RWPE1 (cell line): ENCODE measurements around the gene UBXN6.

Source experiments
- CTCF ChIA-PET: fragments of 350-600 bp; sonication (Branson Sonifier 250); formaldehyde crosslinking; extraction: SDS; loops from one replicate; lab custom pipeline; 2021; lab: Yijun Ruan, JAX
- POLR2A ChIA-PET: fragments of 400-600 bp; formaldehyde crosslinking; extraction: SDS; loops from one replicate; lab custom pipeline; 2020; ENCODE audit warnings: antibody characterized with exemption; ENCODE audit not compliant: low non-redundant PET; lab: Yijun Ruan, JAX
- DNase-seq: peaks from one replicate; pipeline ENCODE4 v3.0.0; 2012; ENCODE audit warnings: low spot score
- H3K27ac ChIP-seq: fragments of 450-650 bp; 2 replicates; pipeline ENCODE4 v1.5.1; 2017
- CTCF ChIP-seq: fragments of 450-650 bp; conservative IDR thresholded peaks from 2 replicates; pipeline ENCODE4 v1.5.1; 2017; ENCODE audit warnings: low read depth, mild to moderate bottlenecking

UBXN6 gene

DNA sequence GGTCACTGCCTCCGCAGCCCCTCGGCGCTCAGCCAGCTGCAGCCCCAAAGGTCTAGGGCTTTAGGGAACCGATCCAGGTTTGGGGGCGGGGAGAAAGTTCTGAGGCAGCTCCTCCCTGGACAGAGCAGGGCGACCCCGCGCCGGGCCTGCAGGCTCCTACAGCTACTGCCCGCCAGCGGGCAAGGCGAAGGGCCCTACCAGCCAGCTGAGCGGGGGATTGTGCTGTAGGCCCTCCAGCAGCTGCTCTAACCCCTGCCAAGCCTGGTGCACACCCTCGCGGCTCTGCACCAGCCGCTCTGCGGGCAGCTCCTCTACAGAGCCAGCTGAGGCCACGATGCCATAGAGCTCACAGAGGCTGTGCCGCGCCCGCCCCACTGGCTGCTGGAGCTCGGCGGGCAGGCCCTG is 46.7 kb upstream of the UBXN6 start:
- H3K27ac ChIP-seq: peak overlapping the region; percentile 40
- POLR2A ChIA-PET: no interaction called here
- CTCF ChIA-PET: interaction anchor here (1.0 to 1.1 kb wide), 2 partner anchors 9 to 25 kb away, joined by 3 to 4 read pairs; no protein-coding TSS in a partner anchor
- TF ChIP-seq CTCF: no peak
- DNase-seq: no peak

DNA sequence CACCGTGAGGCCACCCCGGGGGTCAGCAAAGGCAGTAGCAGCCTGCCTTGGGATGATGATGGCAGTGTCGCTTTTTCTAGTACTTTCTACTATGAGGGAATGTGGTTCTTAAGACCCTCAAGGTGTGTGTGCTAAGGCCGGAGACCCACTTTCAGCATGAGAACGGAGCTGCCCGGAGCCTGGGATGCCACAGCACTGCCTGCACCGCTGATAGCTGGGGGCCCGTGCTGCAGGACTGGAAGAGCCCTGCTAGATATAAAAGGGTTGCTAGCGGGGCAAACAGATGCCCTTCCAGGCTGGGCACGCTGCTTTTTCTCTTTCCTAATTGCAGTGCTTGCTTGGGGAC is 46.2 kb upstream of the UBXN6 start:
- ChIA-PET POLR2A (no interaction called here), CTCF (interaction anchor here (1.0 to 1.1 kb wide), 2 partner anchors 8 to 26 kb away, joined by 3 to 4 read pairs; no protein-coding TSS in a partner anchor)
- no peak for DNase-seq
- no peak for TF ChIP-seq CTCF
- peak overlapping the region; percentile 40 for H3K27ac ChIP-seq

DNA sequence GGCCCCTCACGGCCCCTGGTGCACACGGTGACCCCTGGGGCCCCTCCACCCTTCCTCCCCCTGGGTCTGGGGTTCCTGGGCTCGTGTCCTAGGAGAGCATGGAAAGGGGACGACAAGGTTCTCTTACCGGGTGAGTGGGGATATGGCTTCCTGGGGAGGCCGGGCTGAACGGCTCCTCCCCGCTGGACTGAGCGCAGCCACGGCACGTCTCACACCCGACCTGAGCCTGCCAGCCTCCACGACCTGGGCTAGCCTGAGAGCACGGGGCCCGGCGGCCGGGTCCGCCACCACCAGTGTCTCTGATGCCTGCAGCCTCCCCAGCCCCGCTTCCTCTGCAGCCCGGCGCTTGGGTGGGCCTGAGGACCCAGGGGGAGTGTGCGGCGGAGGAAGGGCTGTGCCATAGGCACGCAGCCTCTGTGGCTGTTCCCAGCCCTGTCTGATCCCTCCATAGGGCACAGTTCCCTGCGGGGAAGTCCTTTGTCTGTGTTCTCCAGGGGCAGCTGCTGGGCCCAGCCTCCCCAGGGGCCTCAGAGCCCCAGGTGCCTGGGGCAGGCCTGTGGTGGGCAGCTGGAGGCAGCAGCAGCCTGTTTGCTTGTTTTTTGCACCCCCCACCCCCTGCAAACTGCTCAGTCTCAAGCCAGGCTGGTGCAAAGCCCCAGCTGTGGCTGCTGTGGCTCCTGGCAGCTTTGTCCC is 45.7 kb upstream of the UBXN6 start:
- POLR2A ChIA-PET: no interaction called here
- no peak for TF ChIP-seq CTCF
- CTCF ChIA-PET: interaction anchor here (0.6 to 1.1 kb wide), 3 partner anchors 8 to 60 kb away, joined by 3 to 4 read pairs (median 3); no protein-coding TSS in a partner anchor
- DNase-seq: no peak
- H3K27ac ChIP-seq: peak overlapping the region; percentile 40

- DNase-seq: no peak
- no peak for TF ChIP-seq CTCF
- peak overlapping the region; percentile 40 for H3K27ac ChIP-seq
- CTCF ChIA-PET: interaction anchor here (0.6 kb wide), 1 partner anchor 59 kb away, joined by 3 read pairs; no protein-coding TSS in a partner anchor
- POLR2A ChIA-PET: interaction anchor here (1.0 kb wide), 1 partner anchor 31 kb away, joined by 3 read pairs; no protein-coding TSS in a partner anchor
Observed at GRCh38 chr19:4502282-4503131, 44.9 kb upstream of the UBXN6 start.

GRCh38 chr19:4501691-4502090 is 44.1 kb upstream of the UBXN6 start:
- TF ChIP-seq CTCF: no peak
- CTCF ChIA-PET: no interaction called here
- peak overlapping the region; percentile 40; the same call in 1 of the 2 replicates for H3K27ac ChIP-seq
- no peak for DNase-seq
- POLR2A ChIA-PET: interaction anchor here (1.0 kb wide), 1 partner anchor 30 kb away, joined by 3 read pairs; no protein-coding TSS in a partner anchor

DNA sequence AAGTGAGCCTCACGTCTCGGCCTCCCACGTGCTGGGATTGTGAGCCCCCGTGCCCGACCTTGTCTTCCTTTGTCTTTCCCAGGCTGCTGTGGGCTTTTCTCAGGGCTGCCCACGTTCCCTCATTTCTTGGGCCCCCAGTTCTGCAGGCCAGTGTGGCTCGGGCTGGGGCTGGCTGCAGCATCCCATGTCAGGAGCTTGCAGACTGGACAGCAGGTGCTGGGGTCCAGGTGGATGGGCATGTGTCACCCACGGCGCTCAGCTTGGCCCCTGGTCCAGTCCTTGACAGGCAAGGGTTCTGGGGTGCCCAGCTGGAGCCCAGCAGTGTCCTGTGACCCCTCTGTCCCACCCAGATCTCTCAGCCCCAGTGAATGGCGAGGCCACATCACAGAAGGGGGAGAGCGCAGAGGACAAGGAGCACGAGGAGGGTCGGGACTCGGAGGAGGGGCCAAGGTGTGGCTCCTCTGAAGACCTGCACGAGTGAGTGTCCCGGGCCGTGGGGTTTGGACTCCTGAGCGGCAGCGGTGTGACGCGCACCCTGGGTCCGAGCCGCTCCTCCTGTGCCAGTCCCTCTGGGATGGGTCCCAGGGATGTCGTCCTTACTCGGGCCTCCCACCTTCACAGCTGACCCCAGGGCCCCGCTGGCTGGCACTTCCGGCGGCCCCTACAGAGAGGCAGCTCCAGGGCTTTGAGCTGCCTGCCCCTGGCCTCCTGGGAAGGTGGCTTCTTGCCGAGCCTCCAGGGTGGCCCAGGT is 43.4 kb upstream of the UBXN6 start:
- TF ChIP-seq CTCF: no peak
- POLR2A ChIA-PET: no interaction called here
- H3K27ac ChIP-seq: peak overlapping the region; percentile 40; the same call in 1 of the 2 replicates
- CTCF ChIA-PET: no interaction called here
- DNase-seq: no peak
